HAP-1 (cell line): Measurements from ENCODE around the gene EFHD2.

Source experiments
- DNase-seq, 2 experiments: peaks; one replicate each; pipeline ENCODE4 v3.0.0-alpha.2; 2016 to 2020; ENCODE audit warnings: low spot score in 2 of 2
- H3K27me3 ChIP-seq: fragments of 250-450 bp; sonication (Bioruptor Pico); 2 replicates; pipeline ENCODE4 v1.5.1; 2020; ENCODE audit warnings: low read depth, mild to moderate bottlenecking, moderate library complexity
- H3K36me3 ChIP-seq: fragments of 250-450 bp; sonication (Bioruptor Pico); replicated peaks from 2 replicates; pipeline ENCODE4 v1.5.1; 2020; ENCODE audit warnings: mild to moderate bottlenecking
- H3K4me1 ChIP-seq: fragments of 250-450 bp; sonication (Bioruptor Pico); 2 replicates; pipeline ENCODE4 v1.5.1; 2020; ENCODE audit warnings: mild to moderate bottlenecking
- H3K4me3 ChIP-seq: fragments of 250-450 bp; sonication (Bioruptor Pico); 2 replicates; pipeline ENCODE4 v1.5.1; 2020; ENCODE audit warnings: mild to moderate bottlenecking, moderate library complexity
- H3K9me3 ChIP-seq: fragments of 250-450 bp; sonication (Bioruptor Pico); 2 replicates; pipeline ENCODE4 v1.5.1; 2020; ENCODE audit warnings: mild to moderate bottlenecking, moderate library complexity
- in situ Hi-C: fragments of 300-500 bp; cut with MboI; formaldehyde crosslinking; loops from 3 replicates; pipeline ENCODE4 v1.14.3; 2020; ENCODE audit warnings: low sequenced_read_pairs, inconsistent platforms, mixed read lengths

EFHD2 gene

DNA sequence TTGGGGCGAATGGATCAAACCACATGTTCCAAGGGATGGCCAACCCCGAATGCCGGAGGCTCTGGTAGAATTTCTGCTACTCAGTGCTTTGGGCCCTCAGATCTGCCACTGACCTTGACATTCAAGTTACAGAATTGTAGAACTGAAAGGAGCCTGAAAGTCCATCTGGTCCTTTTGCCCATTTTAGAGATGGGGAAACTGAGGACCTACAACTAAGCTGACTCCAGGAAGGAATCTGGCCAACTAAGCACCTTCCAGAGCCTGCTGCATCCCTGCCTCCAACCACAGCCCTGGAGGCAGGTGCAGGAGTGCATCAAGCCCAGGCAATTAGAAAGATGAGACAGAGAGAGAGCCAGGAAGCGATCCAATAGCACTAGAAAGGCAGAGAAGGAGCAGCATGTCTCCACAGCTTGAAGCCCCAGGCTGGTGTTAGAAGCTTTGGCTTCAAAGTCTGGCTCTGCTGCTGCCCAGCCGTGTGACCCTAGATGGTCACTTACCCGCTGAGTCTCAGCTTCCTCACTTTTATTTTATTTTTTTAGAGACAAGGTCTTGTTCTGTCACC lies 27.3 kb downstream of the EFHD2 start:
- DNase-seq: no peak
- Histone ChIP-seq H3K4me1 (no peaks in the 10 kb centered on the region), H3K36me3 (no peaks in the 10 kb centered on the region), H3K9me3 (no peaks in the 10 kb centered on the region), H3K27me3 (no peaks in the 10 kb centered on the region), H3K4me3 (no peak overlapping the region)
- in situ Hi-C loops: no loop called here

DNA sequence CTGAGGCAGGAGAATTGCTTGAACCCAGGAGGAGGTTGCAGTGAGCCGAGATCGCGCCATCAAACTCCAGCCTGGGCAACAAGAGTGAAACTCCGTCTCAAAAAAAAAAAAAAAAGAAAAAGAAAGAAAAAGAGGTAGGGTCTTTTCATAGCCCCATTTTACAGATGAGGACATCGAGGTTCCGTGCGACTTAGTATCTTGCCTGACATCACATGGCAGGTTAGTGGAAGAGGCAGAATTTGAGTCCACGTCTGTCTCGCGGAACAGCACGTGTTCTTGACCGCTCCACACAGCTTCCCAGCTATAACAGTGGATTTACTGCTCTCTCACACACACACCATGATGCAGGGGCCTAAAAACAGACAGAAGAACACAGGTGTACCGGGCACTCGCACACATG lies 29.6 kb downstream of the EFHD2 start:
- H3K4me1 ChIP-seq: no peaks in the 10 kb centered on the region
- no peak for DNase-seq
- H3K4me3 ChIP-seq: no peak overlapping the region
- no peaks in the 10 kb centered on the region for H3K9me3 ChIP-seq
- in situ Hi-C loops: no loop called here
- H3K27me3 ChIP-seq: no peaks in the 10 kb centered on the region
- no peaks in the 10 kb centered on the region for H3K36me3 ChIP-seq

DNA sequence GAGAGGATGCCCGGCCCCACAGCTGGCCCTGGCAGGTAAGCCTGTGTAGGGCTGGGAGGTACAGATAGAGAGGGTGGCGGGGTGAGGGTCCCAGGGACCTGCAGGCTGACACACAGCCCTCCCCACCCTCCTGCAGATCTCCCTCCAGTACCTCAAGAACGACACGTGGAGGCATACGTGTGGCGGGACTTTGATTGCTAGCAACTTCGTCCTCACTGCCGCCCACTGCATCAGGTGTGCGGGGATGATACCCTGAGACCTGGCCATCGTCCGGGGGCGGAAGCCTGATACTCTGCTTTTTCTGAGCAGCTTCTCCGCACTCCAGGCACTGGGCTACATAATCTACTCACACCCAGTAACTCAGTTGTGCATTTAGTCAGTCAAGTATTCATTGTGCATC lies 30.7 kb downstream of the EFHD2 start:
- H3K36me3 ChIP-seq: no peaks in the 10 kb centered on the region
- no peak overlapping the region for H3K4me3 ChIP-seq
- DNase-seq: no peak
- H3K27me3 ChIP-seq: no peaks in the 10 kb centered on the region
- H3K4me1 ChIP-seq: no peaks in the 10 kb centered on the region
- in situ Hi-C loops: no loop called here
- no peaks in the 10 kb centered on the region for H3K9me3 ChIP-seq

DNA sequence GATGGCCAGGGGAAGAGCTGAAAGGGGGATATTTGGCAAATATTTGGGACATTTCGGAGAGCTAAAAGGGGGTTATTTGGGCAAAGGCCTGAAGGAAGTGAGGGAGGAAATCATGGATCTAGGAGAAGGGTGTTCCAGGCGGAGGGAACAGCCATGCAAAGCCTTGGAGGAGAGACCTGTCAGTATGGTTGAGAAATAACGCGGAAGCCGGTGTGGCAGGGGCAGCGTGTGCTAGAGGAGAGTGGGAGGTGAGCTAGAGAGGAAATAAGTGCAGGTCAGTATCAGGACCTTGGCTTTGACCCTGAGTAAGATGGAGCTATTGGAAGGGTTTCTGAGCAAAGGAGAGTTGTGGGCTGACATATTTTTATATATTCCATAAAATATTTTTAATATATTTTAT lies 31.6 kb downstream of the EFHD2 start:
- peaks cover 3% of the 10 kb centered on the region; the same call in 1 of the 2 replicates for H3K9me3 ChIP-seq
- no peak overlapping the region for H3K4me3 ChIP-seq
- H3K4me1 ChIP-seq: no peaks in the 10 kb centered on the region
- no peaks in the 10 kb centered on the region for H3K36me3 ChIP-seq
- in situ Hi-C loops: no loop called here
- no peaks in the 10 kb centered on the region for H3K27me3 ChIP-seq
- DNase-seq: no peak

DNA sequence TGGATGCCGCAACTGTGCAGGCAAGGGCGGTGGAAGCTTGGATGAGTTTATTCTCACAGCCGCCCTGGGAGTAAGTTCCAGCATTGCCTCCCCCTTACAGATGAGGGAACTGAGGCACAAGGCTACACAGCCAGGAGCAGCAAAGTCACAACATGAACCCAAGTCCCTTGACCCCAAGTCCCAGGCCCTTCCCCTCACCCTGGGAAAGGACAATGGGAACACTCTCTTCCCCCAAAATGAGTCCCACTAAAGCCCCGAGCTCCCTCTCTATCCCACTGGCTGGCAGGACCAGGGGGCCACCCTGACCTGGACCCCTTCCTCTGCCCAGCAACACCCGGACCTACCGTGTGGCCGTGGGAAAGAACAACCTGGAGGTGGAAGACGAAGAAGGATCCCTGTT lies 32.4 kb downstream of the EFHD2 start:
- Histone ChIP-seq H3K9me3 (peaks cover 3% of the 10 kb centered on the region; the same call in 1 of the 2 replicates), H3K4me3 (no peak overlapping the region), H3K4me1 (no peaks in the 10 kb centered on the region), H3K27me3 (no peaks in the 10 kb centered on the region), H3K36me3 (no peaks in the 10 kb centered on the region)
- in situ Hi-C loops: no loop called here
- no peak for DNase-seq

DNA sequence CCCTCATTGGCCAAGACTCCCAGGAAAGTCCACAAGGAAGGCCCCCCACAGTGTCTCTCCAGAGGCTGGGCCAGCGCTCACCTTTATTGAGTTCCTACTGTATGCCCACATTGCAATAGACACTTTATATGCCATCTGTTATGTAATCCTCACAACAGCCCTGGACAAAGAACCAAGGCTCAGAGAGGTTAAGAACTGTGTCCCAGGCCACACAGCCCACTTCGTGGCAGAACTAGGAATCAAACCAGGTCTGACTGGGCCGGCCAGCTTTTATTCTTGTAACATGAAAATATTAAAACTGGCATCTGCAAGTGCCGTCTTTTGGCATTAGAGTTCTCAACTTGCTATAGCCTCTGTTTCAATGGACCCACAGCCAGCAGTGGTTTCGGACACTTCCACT lies 33.1 kb downstream of the EFHD2 start:
- Histone ChIP-seq H3K4me1 (no peaks in the 10 kb centered on the region), H3K36me3 (no peaks in the 10 kb centered on the region), H3K27me3 (no peaks in the 10 kb centered on the region), H3K9me3 (peaks cover 3% of the 10 kb centered on the region; the same call in 1 of the 2 replicates), H3K4me3 (no peak overlapping the region)
- in situ Hi-C loops: no loop called here
- DNase-seq: no peak

DNA sequence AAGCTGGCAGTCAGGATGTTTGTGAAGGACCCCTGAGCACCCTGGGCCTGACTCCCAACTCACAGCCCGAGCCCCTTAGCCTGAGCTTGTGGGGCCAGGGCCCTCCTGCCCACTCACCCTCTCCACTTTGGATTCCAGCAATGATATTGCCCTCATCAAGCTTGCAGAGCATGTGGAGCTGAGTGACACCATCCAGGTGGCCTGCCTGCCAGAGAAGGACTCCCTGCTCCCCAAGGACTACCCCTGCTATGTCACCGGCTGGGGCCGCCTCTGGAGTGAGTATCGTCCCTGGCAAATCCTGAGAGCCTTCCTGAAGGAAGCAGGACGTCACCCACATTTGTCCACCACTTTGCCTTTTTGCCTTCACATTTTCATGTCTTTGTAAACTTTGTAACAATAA lies 33.6 kb downstream of the EFHD2 start:
- no peaks in the 10 kb centered on the region for H3K27me3 ChIP-seq
- in situ Hi-C loops: no loop called here
- peaks cover 3% of the 10 kb centered on the region; the same call in 1 of the 2 replicates for H3K9me3 ChIP-seq
- H3K4me3 ChIP-seq: no peak overlapping the region
- DNase-seq: no peak
- H3K4me1 ChIP-seq: no peaks in the 10 kb centered on the region
- no peaks in the 10 kb centered on the region for H3K36me3 ChIP-seq

DNA sequence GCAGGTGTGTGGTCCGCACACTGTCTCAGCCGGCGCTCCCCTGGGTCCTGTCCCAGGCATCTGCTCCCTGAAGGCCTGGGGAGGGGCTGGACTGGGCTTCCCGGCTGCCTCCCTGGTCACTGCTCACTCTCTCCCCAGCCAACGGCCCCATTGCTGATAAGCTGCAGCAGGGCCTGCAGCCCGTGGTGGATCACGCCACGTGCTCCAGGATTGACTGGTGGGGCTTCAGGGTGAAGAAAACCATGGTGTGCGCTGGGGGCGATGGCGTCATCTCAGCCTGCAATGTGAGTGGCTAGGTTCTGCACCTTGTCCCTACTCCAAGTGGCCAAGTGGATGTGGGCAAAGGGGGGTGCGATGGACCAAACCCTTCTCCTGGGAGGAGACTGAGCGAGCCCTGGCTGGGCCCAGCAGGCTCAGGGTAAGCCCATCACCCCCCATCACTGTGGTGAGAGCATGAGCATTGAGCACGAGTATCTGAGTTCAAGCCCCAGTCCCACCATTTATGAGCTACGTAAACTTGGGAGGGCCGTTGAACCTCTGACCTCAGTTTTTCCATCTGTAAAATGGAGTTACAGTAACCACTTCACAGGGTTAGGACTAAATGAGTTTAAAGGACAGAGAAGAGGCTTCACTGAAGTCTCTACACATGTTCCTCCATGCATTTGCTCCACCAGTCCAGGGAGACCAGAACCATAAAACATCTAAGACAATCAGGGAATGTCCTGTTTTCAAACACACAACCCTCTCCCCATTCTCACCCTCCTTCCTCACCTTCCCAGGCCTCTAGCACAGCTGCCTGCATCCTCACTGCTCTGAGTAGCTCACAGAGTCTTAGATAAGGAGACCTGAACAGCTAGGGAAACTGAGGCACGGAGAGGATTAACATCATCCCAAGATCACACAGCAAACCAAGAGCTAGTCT lies 35.0 kb downstream of the EFHD2 start:
- no peak for DNase-seq
- H3K4me1 ChIP-seq: no peaks in the 10 kb centered on the region
- H3K27me3 ChIP-seq: no peaks in the 10 kb centered on the region
- H3K36me3 ChIP-seq: no peaks in the 10 kb centered on the region
- peaks cover 3% of the 10 kb centered on the region; the same call in 1 of the 2 replicates for H3K9me3 ChIP-seq
- in situ Hi-C loops: no loop called here
- H3K4me3 ChIP-seq: no peak overlapping the region

DNA sequence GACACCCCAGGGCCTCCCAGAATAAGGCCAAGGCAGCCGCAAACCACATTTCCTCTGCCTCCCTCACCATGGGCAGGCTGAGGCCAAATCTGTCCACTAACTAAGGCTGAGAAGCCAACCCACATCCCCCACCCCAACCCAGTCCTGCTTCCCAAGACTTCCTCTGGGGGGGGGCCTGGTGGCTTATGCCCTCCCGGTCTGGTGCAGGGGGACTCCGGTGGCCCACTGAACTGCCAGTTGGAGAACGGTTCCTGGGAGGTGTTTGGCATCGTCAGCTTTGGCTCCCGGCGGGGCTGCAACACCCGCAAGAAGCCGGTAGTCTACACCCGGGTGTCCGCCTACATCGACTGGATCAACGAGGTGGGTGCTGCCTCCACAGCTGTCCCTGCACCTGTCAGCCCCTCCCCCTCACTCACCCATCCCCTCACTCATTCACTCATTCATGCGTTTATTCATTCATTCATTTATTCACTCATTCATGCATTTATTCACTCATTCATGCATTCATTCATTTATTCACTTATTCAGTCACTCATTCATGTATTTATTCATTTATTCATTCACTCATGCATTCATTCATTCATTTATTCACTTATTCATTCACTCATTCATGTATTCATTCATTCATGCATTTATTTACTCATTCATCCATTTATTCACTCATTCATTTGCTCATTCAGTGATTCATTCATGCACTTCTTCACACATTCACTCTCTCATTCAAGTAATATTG lies 35.9 kb downstream of the EFHD2 start:
- H3K4me3 ChIP-seq: no peak overlapping the region
- in situ Hi-C loops: no loop called here
- DNase-seq: no peak
- H3K4me1 ChIP-seq: no peaks in the 10 kb centered on the region
- no peaks in the 10 kb centered on the region for H3K27me3 ChIP-seq
- peaks cover 3% of the 10 kb centered on the region; the same call in 1 of the 2 replicates for H3K9me3 ChIP-seq
- no peaks in the 10 kb centered on the region for H3K36me3 ChIP-seq

DNA sequence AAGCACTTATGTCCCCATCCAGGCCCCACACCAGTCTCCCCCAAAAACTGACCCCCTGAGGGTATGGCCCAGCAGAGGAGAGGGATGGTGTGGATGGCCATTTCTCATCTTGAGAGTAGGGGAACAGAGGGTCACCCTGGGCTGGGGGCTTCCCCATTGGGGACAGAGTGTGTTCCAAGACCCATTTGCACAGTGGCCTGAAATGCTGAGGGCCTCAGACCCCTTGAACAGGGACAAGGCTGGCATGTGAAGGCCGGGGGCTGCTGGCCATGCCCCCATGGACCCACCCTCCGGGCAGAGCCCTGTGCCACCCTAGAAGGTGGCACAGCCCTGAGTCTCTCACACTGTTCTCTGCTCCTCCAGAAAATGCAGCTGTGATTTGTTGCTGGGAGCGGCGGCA lies 36.5 kb downstream of the EFHD2 start:
- Histone ChIP-seq H3K9me3 (peaks cover 3% of the 10 kb centered on the region; the same call in 1 of the 2 replicates), H3K36me3 (no peaks in the 10 kb centered on the region)
- in situ Hi-C loops: no loop called here

DNA sequence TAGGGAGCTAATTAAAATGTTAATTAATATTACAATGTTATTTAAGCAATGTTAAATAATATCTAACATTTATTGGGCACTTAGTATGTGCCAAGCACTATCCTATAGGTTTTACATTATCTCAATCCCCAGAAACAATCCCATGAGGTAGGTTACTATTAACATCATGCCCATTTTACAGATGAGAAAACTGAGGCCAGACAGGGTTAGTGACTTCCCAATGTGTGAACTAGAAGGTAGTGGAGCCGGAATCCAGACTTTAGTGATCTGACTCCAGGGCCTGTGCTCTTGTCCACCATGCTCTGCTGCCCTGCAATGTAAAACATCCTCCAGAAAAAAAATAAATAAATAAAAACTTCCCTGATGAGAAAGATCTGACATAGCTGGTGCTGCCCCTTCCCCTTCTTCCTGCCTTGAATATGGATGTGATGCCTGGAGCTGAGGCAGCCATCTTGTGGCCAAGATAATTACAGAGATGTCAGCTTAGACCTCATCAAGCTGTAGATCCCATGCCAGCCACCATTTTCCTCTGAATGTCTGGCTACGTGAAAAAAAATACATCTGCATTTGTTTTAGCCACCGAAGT lies 39.3 kb downstream of the EFHD2 start:
- Histone ChIP-seq H3K4me1 (no peaks in the 10 kb centered on the region), H3K36me3 (no peaks in the 10 kb centered on the region), H3K27me3 (no peaks in the 10 kb centered on the region), H3K9me3 (peaks cover 3% of the 10 kb centered on the region; the same call in 1 of the 2 replicates), H3K4me3 (no peak overlapping the region)
- in situ Hi-C loops: no loop called here
- no peak for DNase-seq

More for the DNA sequence above, 36.5 kb downstream of the EFHD2 start:
- Histone ChIP-seq H3K4me3 (no peak overlapping the region), H3K4me1 (no peaks in the 10 kb centered on the region), H3K27me3 (no peaks in the 10 kb centered on the region)
- DNase-seq: no peak

DNA sequence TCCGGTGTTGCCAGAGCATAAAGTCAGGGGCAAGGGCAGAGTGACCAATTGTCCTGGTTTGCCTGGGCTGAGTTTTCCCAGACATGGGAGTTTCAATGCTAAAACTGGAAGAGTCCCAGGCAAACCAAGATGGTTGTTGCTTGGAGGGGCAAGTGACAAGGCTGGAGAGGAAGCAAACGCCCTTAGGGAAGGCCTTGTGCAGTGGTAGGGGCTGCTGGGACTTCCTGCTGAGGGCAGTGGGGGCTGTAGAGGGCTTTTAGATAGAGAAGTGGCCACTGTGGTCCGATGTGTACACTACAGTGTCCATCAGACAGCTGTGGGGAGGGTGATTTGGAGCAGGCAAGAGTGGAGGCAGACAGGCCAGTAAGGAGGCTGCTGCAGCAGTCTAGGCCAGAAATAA lies 39.9 kb downstream of the EFHD2 start:
- no peak for DNase-seq
- no peaks in the 10 kb centered on the region for H3K27me3 ChIP-seq
- H3K9me3 ChIP-seq: peaks cover 3% of the 10 kb centered on the region; the same call in 1 of the 2 replicates
- H3K4me3 ChIP-seq: no peak overlapping the region
- H3K36me3 ChIP-seq: no peaks in the 10 kb centered on the region
- no peaks in the 10 kb centered on the region for H3K4me1 ChIP-seq
- in situ Hi-C loops: no loop called here

DNA sequence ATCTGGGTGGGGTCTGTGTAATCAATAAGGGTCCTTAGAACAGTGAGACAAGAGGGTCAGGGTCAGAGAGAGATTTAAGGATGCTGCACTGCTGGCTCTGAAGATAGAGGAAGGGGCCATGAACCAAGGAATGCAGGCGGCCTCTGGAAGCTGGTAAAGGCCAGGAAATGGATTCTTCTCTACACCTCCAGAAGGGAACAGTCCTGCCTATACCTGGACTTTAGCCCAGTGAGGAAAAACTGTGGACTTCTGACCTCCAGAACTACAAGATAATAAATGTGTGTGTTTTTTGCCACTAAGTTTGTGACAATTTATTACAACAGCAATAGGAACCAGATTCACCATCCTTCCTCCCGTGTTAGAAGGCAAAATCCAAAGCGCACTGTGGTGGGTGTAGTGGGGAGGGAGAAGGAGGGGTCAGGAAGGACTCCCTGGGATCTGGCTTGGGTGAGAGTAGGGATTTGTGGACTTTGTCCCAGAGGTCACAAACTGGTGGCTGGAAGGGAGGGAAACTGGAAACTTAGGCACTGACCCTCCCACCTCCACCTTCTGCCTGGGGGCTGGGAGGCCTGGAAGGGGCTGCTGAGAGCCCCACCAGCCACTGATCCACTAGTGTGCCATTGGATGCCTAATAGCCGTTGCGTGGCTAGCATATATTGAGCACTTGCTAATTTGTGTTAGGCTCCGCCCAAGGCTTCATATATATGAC lies 41.5 kb downstream of the EFHD2 start:
- no peaks in the 10 kb centered on the region for H3K4me1 ChIP-seq
- no peak for DNase-seq
- no peaks in the 10 kb centered on the region for H3K27me3 ChIP-seq
- H3K9me3 ChIP-seq: no peaks in the 10 kb centered on the region
- no peaks in the 10 kb centered on the region for H3K36me3 ChIP-seq
- H3K4me3 ChIP-seq: no peak overlapping the region
- in situ Hi-C loops: no loop called here
